HEK293T (cell line): ENCODE results near the gene SETD3.

Source experiments
- CTCF ChIA-PET: fragments of 350-600 bp; formaldehyde crosslinking; extraction: SDS; loops from one replicate; lab custom pipeline; 2021; ENCODE audit warnings: antibody characterized with exemption, inconsistent platforms; lab: Yijun Ruan, JAX
- POLR2A ChIA-PET: fragments of 350-600 bp; formaldehyde crosslinking; extraction: SDS; loops from one replicate; lab custom pipeline; 2020; ENCODE audit warnings: antibody characterized with exemption, inconsistent platforms; lab: Yijun Ruan, JAX
- DNase-seq: peaks from one replicate; pipeline ENCODE4 v3.0.0; 2012; ENCODE audit warnings: mixed read lengths; ENCODE audit errors: extremely low spot score
- ARNT ChIP-seq: fragments of 450-650 bp; IDR thresholded peaks from 2 replicates; pipeline ENCODE4 v1.6.1; 2017; ENCODE audit warnings: mild to moderate bottlenecking
- BHLHE40 ChIP-seq: fragments of 450-650 bp; IDR thresholded peaks from 2 replicates; pipeline ENCODE4 v1.6.1; 2016; ENCODE audit warnings: mild to moderate bottlenecking, moderate library complexity, borderline replicate concordance
- CTBP1 ChIP-seq: fragments of 450-650 bp; IDR thresholded peaks from 2 replicates; pipeline ENCODE4 v1.6.1; 2016; ENCODE audit warnings: borderline replicate concordance
- ELF4 ChIP-seq: fragments of 450-650 bp; IDR thresholded peaks from 2 replicates; pipeline ENCODE4 v1.6.1; 2017; ENCODE audit warnings: antibody characterized with exemption
- FOXA1 ChIP-seq: fragments of 450-650 bp; IDR thresholded peaks from 2 replicates; pipeline ENCODE4 v1.6.1; 2016; ENCODE audit warnings: mild to moderate bottlenecking
- FOXK2 ChIP-seq: fragments of 450-650 bp; IDR thresholded peaks from 2 replicates; pipeline ENCODE4 v1.6.1; 2016; ENCODE audit warnings: mild to moderate bottlenecking
- FOXM1 ChIP-seq: fragments of 450-650 bp; IDR thresholded peaks from 2 replicates; pipeline ENCODE4 v1.6.1; 2017; ENCODE audit warnings: mild to moderate bottlenecking, borderline replicate concordance
- HDGF ChIP-seq: fragments of 450-650 bp; IDR thresholded peaks from 2 replicates; pipeline ENCODE4 v1.6.1; 2017; ENCODE audit warnings: antibody characterized with exemption, borderline replicate concordance
- L3MBTL2 ChIP-seq: fragments of 450-650 bp; conservative IDR thresholded peaks from 2 replicates; pipeline ENCODE4 v1.6.1; 2016; ENCODE audit warnings: mild to moderate bottlenecking
- LEF1 ChIP-seq: fragments of 450-650 bp; IDR thresholded peaks from 2 replicates; pipeline ENCODE4 v1.6.1; 2017; ENCODE audit warnings: mild to moderate bottlenecking, borderline replicate concordance
- NFRKB ChIP-seq: fragments of 450-650 bp; IDR thresholded peaks from 2 replicates; pipeline ENCODE4 v1.6.1; 2016; ENCODE audit warnings: mild to moderate bottlenecking, moderate library complexity
- SP1 ChIP-seq: fragments of 450-650 bp; IDR thresholded peaks from 2 replicates; pipeline ENCODE4 v1.6.1; 2017
- SUZ12 ChIP-seq: fragments of 450-650 bp; IDR thresholded peaks from 2 replicates; pipeline ENCODE4 v1.6.1; 2016; ENCODE audit warnings: mild to moderate bottlenecking
- TARDBP ChIP-seq: fragments of 450-650 bp; IDR thresholded peaks from 2 replicates; pipeline ENCODE4 v1.6.1; 2016
- ZNF384 ChIP-seq: fragments of 450-650 bp; IDR thresholded peaks from 2 replicates; pipeline ENCODE4 v1.6.1; 2016
- TF ChIP-seq, protein P1 (sequence below): fragments of 450-650 bp; IDR thresholded peaks from 2 replicates; pipeline ENCODE4 v1.6.1; 2016

Gene SETD3

DNA sequence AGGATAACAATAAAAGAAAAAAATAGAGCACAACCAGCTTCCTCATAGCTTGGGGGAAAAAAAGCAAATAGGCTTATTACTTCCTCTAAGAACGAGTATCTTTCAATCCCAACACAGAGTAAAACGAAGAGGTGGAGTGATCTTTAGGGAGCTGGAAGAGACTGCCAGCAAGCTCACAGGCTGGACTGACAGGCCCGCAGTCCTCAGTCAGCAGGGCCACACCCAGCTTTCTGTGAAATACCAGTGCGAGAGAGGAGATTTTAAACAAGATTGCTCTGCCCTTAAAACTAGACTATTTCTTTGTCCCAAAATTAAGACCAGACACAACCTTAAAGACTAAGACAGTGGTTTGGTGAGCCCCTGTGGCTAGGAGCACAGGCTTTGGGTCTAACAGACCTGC, 32.9 kb downstream of the SETD3 start:
- ChIA-PET POLR2A (interaction anchor here (1.0 kb wide), 1 partner anchor 33 kb away, joined by 3 read pairs; the partner anchor contains the start of gene SETD3), CTCF (interaction anchor here (0.5 to 0.6 kb wide), 2 partner anchors 41 to 930 kb away, joined by 3 read pairs; no protein-coding TSS in a partner anchor)
- no peak for DNase-seq
- TF ChIP-seq CTBP1 = no peak
- TF ChIP-seq FOXA1 = no peak
- TF ChIP-seq HDGF = no peak
- no peak for TF ChIP-seq ELF4
- no peak for TF ChIP-seq FOXK2
- TF ChIP-seq ARNT = no peak
- no peak for TF ChIP-seq LEF1
- no peak for TF ChIP-seq ZNF384
- TF ChIP-seq L3MBTL2 = no peak
- no peak for TF ChIP-seq TARDBP
- no peak for TF ChIP-seq SUZ12
- TF ChIP-seq BHLHE40 = no peak
- no peak for TF ChIP-seq SP1
- TF ChIP-seq NFRKB = no peak
- TF ChIP-seq, protein P1, sequence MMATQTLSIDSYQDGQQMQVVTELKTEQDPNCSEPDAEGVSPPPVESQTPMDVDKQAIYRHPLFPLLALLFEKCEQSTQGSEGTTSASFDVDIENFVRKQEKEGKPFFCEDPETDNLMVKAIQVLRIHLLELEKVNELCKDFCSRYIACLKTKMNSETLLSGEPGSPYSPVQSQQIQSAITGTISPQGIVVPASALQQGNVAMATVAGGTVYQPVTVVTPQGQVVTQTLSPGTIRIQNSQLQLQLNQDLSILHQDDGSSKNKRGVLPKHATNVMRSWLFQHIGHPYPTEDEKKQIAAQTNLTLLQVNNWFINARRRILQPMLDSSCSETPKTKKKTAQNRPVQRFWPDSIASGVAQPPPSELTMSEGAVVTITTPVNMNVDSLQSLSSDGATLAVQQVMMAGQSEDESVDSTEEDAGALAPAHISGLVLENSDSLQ = no peak

DNA sequence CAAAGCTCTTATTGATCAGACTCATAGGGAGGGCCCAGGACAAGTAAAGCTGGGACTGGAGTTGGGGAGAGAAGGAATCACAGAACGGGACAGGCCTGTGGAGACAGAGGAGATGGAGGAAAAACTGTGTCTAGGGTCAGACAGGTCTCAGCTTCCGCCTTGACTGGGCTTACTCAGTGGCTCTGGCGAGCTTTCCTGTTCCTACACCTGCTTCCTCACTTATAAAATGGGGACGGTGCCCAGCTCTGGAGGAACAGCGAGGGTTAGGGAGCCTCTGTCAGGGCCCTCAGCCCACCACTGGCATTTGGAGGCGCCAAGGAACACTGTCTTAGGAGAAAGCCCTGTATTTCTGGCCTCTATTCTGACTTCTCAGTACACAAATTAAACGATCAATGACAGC, 34.7 kb downstream of the SETD3 start:
- TF ChIP-seq SP1 (no peak), SUZ12 (no peak), FOXA1 (no peak), CTBP1 (no peak), FOXK2 (no peak)
- ChIA-PET POLR2A (no interaction called here), CTCF (interaction anchor here (1.1 kb wide), 1 partner anchor 11 kb away, joined by 5 read pairs; no protein-coding TSS in a partner anchor)
- no peak for DNase-seq

DNA sequence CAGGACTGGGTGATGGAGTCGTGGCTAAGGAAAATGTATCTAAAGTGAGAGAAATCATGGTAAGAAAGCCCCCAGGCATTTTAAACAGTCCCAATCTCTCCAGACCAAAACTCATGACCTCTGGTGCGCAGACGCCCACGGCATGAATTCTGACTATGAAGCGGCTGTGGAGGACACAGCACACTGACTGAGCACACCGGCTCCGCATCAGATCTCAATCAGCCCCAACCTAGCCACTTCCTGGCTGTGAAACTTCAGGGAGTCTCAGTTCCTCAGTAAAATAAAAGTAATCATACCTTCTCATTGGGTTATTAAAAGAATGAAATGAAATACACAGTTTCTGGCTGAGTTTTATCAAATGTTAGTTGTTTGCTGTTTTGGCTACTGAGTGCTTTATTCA, 38.7 kb downstream of the SETD3 start:
- no peak for TF ChIP-seq NFRKB
- TF ChIP-seq SP1 = no peak
- no peak for TF ChIP-seq BHLHE40
- TF ChIP-seq FOXK2 = no peak
- TF ChIP-seq, protein P1 = no peak
- TF ChIP-seq FOXA1 = no peak
- no peak for TF ChIP-seq LEF1
- no peak for TF ChIP-seq SUZ12
- TF ChIP-seq CTBP1 = no peak
- TF ChIP-seq HDGF = no peak
- ChIA-PET POLR2A (no interaction called here), CTCF (no interaction called here)
- no peak for DNase-seq

DNA sequence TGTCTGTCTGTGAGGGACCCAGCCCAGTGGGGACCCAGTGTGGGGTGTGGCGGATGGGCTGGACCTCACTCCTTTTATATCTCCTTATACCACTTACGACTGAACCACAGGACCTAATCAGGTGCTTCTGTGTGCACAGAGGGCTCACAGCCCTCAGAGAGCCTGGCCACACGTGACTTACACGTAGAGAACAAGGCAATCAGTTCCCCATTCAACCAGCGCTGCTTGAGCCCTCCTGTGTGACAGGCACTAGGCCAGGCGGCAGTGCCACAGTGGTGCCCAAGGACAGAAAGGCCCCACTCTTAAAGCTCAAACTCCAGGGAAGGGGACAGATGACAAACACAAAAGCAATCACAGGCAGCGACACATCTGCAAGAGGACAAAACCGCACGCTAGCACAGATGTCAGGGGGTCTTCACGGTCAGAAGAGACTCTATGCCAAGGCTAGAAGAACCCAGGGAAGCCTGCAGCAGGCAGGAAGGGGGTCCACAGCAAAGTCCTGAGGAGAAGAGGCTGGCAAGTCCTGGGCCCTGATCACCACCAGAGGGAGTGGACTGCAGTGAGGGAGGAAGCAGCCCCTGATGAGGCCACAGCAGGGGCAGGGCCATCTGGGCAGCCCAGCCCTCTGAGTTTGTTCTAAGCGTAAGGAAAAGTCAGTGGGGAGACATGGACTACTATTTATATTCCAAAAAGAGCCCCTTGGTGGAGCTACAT, 39.3 kb downstream of the SETD3 start:
- no peak for TF ChIP-seq CTBP1
- ChIA-PET POLR2A (no interaction called here), CTCF (no interaction called here)
- DNase-seq = peak; percentile 21

DNA sequence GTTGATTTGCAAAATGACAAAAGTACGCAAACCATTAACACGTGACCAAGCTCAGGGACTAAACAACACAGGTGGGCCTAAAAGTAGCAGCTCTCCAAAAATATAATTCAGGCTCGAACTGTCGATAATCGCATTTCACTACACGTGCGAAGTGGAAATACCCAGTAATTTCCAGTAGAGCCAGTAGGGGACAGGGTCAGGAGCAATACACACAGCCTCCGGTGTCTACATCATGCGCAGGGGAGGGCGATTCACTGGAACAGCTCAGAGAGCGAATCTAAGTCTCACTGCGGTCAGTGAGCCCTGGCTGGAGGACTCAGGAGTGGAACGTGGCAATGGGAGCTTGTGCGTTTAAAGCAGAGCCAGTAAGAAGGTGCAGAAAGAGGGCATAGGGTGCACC, 40.4 kb downstream of the SETD3 start:
- ChIA-PET POLR2A (no interaction called here), CTCF (interaction anchor here (0.9 kb wide), 1 partner anchor 16 kb away, joined by 4 read pairs; no protein-coding TSS in a partner anchor)
- TF ChIP-seq LEF1 = no peak
- TF ChIP-seq FOXA1 = no peak
- TF ChIP-seq ZNF384 = no peak
- TF ChIP-seq ELF4 = no peak
- no peak for TF ChIP-seq SUZ12
- no peak for TF ChIP-seq NFRKB
- TF ChIP-seq, protein P1 = no peak
- TF ChIP-seq TARDBP = no peak
- no peak for TF ChIP-seq SP1
- no peak for TF ChIP-seq ARNT
- TF ChIP-seq HDGF = no peak
- TF ChIP-seq BHLHE40 = no peak
- no peak for TF ChIP-seq FOXK2
- no peak for TF ChIP-seq CTBP1
- no peak for TF ChIP-seq FOXM1
- TF ChIP-seq L3MBTL2 = no peak

DNA sequence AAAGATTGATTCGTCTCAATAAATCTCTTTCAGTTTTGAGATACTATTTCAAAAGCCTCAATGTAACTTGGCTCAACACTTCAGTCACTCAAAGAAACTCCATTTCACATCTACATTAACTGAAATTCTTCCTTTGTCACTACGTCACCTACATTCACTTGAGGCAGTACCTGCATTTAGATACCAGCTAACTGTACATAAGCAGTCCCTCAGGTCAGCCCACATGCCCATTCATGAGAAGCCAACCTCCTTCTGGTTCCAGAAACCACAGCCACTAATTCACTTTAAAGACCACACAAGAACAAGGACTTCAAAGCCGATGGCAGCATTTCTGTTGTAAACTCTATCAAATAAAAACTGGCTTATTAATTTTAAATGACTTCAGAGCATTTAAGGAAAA, 43.0 kb downstream of the SETD3 start:
- POLR2A ChIA-PET = no interaction called here

More for the DNA sequence above, 40.4 kb downstream of the SETD3 start:
- DNase-seq = peak; percentile 24

More for the DNA sequence above, 43.0 kb downstream of the SETD3 start:
- CTCF ChIA-PET = interaction anchor here (0.6 to 1.3 kb wide), 2 partner anchors 22 to 86 kb away, joined by 3 to 4 read pairs; no protein-coding TSS in a partner anchor
- TF ChIP-seq L3MBTL2 = no peak
- no peak for TF ChIP-seq ZNF384
- TF ChIP-seq, protein P1 = no peak
- TF ChIP-seq NFRKB = no peak
- no peak for TF ChIP-seq TARDBP
- TF ChIP-seq FOXA1 = no peak
- no peak for TF ChIP-seq LEF1
- no peak for TF ChIP-seq ARNT
- no peak for TF ChIP-seq SP1
- TF ChIP-seq HDGF = no peak
- TF ChIP-seq FOXM1 = no peak
- no peak for TF ChIP-seq SUZ12
- no peak for TF ChIP-seq ELF4
- TF ChIP-seq CTBP1 = no peak
- no peak for TF ChIP-seq FOXK2
- TF ChIP-seq BHLHE40 = no peak
- DNase-seq = no peak
